ENCODE data around the gene IQSEC1. TPM values are rescaled to one million over a fixed set of nuclear protein-coding genes. Genes with fewer than 3 reads are reported as not detected.

IQSEC1 gene
- total RNA-seq, 1 experiment from 2014 or later = 28.1 TPM

- H3K9me3 ChIP-seq (ENCODE audit: control insufficient read depth in 1 of 2, insufficient read depth in 1 of 2, low read depth in 1 of 2, low read length in 2 of 2) = no peaks in the 10 kb centered on the region
- POLR2A ChIA-PET = no interaction called here
- no peak overlapping the region for H3K27ac ChIP-seq (ENCODE audit: low read depth, low read length)
- DNase-seq (ENCODE audit: low read depth, low spot score) (no peak), ATAC-seq (no peak)
- no peaks in the 10 kb centered on the region for H3K27me3 ChIP-seq (ENCODE audit: insufficient read depth, low read length)
- H3K79me2 ChIP-seq (ENCODE audit: insufficient read depth, low read length) = no peaks in the 10 kb centered on the region
- no peak overlapping the region for H2AFZ ChIP-seq (ENCODE audit: low read depth, low read length, poor library complexity, severe bottlenecking)
- BruUV-seq (replicated peaks) = no TSS peak
- H3K4me2 ChIP-seq (ENCODE audit: low read length) = no peak overlapping the region
- TF ChIP-seq ELF1 (IDR thresholded peaks at IDR 0.05; ENCODE audit: borderline replicate concordance, low read depth) (no peak), EGR1 (IDR thresholded peaks at IDR 0.05; ENCODE audit: low read depth) (no peak), EZH2 (IDR thresholded peaks at IDR 0.05) (no peak), MAX (IDR thresholded peaks at IDR 0.05) (no peak), CBX3 (IDR thresholded peaks at IDR 0.05; ENCODE audit: low read depth) (no peak), ZFX (IDR thresholded peaks at IDR 0.05) (no peak), EZH2phosphoT487 (IDR thresholded peaks at IDR 0.05; ENCODE audit: borderline replicate concordance) (no peak), SIN3A (IDR thresholded peaks at IDR 0.05; ENCODE audit: low read depth) (no peak), POLR2AphosphoS5 (IDR thresholded peaks at IDR 0.05; ENCODE audit: low read depth, low read length) (no peak), SRF (IDR thresholded peaks at IDR 0.05; ENCODE audit: low read depth) (no peak), JUND (IDR thresholded peaks at IDR 0.05) (no peak), CEBPB (IDR thresholded peaks at IDR 0.05; ENCODE audit: low read depth) (no peak), YY1 (IDR thresholded peaks at IDR 0.05; ENCODE audit: extremely low read depth, insufficient replicate concordance, low read depth, low read length) (no peak), POLR2A (IDR thresholded peaks at IDR 0.05; ENCODE audit: borderline replicate concordance, extremely low read depth, insufficient read depth, insufficient read length) (no peak), SP1 (IDR thresholded peaks at IDR 0.05; ENCODE audit: low read depth) (no peak)
- TF ChIP-seq, protein P1, sequence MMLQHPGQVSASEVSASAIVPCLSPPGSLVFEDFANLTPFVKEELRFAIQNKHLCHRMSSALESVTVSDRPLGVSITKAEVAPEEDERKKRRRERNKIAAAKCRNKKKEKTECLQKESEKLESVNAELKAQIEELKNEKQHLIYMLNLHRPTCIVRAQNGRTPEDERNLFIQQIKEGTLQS (IDR thresholded peaks at IDR 0.05) = no peak
- H3K36me3 ChIP-seq (ENCODE audit: control insufficient read depth in 1 of 2, insufficient read depth in 2 of 2, low read length in 2 of 2) = no peaks in the 10 kb centered on the region
- no peaks in the 10 kb centered on the region for H3K9me2 ChIP-seq (ENCODE audit: insufficient read depth)
- H3K4me1 ChIP-seq (ENCODE audit: control insufficient read depth in 1 of 2, insufficient read depth in 2 of 2, low read length in 2 of 2) = peaks cover 10 to 12% of the 10 kb centered on the region in 2 experiments
- intact Hi-C loops (cut with micrococcal nuclease) = no loop called here
- CTCF ChIA-PET = no interaction called here
- H3K4me3 ChIP-seq (replicated peaks in 1 of 2; ENCODE audit: low read depth in 1 of 2, low read length in 2 of 2) = no peak overlapping the region
- no peaks in the 10 kb centered on the region for H4K20me1 ChIP-seq (ENCODE audit: insufficient read depth)
- RAD21 ChIA-PET (ENCODE audit: low non-redundant PET in 1 of 2, low total read pairs in 2 of 2, uncharacterized antibody in 2 of 2, unreplicated experiment in 2 of 2) = no interaction called here
- no peak overlapping the region for H3K9ac ChIP-seq (ENCODE audit: low read length)
These were observed 7.5 kb downstream of the IQSEC1 start for GRCh38 chr3:13065727-13066126.
